ENCODE data around the gene MORN3. TPM values are rescaled to one million over a fixed set of nuclear protein-coding genes. Genes with fewer than 3 reads are reported as not detected.
"Not testable (repeated sequence)": the region's sequence is repeated elsewhere in the genome, so short reads cannot be mapped to it uniquely, and the experiment has no call there.

Gene MORN3
- total RNA-seq, 1 donor from 2014 or later = 0.79 TPM

GRCh38 chr12:121713257-121713777 is 43.9 kb upstream of the MORN3 start:
- H3K4me3 ChIP-seq (ENCODE audit: low read depth, low read length) = peak overlapping the region; percentile 87
- no peaks in the 10 kb centered on the region for H3K36me3 ChIP-seq (ENCODE audit: control insufficient read depth, insufficient read depth, low read length)
- DNase-seq (ENCODE audit: low read depth) (no peak), FAIRE-seq (no peak)
- no peaks in the 10 kb centered on the region for H3K27me3 ChIP-seq (ENCODE audit: control insufficient read depth, insufficient read depth, low read length)
- TF ChIP-seq CTCF (IDR thresholded peaks at IDR 0.05; ENCODE audit: insufficient read depth, low read length, severe bottlenecking) = no peak

- H3K27me3 ChIP-seq (ENCODE audit: control insufficient read depth, insufficient read depth, low read length) = no peaks in the 10 kb centered on the region
- H3K4me3 ChIP-seq (ENCODE audit: low read depth, low read length) = peak within 1 kb of the TSS; percentile 87
- peak; percentile 6 for TF ChIP-seq CTCF (IDR thresholded peaks at IDR 0.05; ENCODE audit: insufficient read depth, low read length, severe bottlenecking)
- no peaks in the 10 kb centered on the region for H3K36me3 ChIP-seq (ENCODE audit: control insufficient read depth, insufficient read depth, low read length)
- peak; percentile 34 for DNase-seq (ENCODE audit: low read depth)
- FAIRE-seq = no peak
These were observed 43.2 kb upstream of the MORN3 start, which contains the start of gene TMEM120B for GRCh38 chr12:121712461-121713256. TSS of gene TMEM120B (plus strand) at chr12:121712752. CDS start at chr12:121712896, 144 bp downstream.

GRCh38 chr12:121712190-121712460 is 42.7 kb upstream of the MORN3 start:
- FAIRE-seq = no peak
- peak overlapping the region; percentile 87 for H3K4me3 ChIP-seq (ENCODE audit: low read depth, low read length)
- no peak for TF ChIP-seq CTCF (IDR thresholded peaks at IDR 0.05; ENCODE audit: insufficient read depth, low read length, severe bottlenecking)
- no peaks in the 10 kb centered on the region for H3K36me3 ChIP-seq (ENCODE audit: control insufficient read depth, insufficient read depth, low read length)
- H3K27me3 ChIP-seq (ENCODE audit: control insufficient read depth, insufficient read depth, low read length) = no peaks in the 10 kb centered on the region
- DNase-seq (ENCODE audit: low read depth) = peak; percentile 20

- no peak for FAIRE-seq
- no peak for TF ChIP-seq CTCF (IDR thresholded peaks at IDR 0.05; ENCODE audit: insufficient read depth, low read length, severe bottlenecking)
- H3K4me3 ChIP-seq (ENCODE audit: low read depth, low read length) = peak overlapping the region; percentile 87
- peak; percentile 40 for DNase-seq (ENCODE audit: low read depth)
- no peaks in the 10 kb centered on the region for H3K27me3 ChIP-seq (ENCODE audit: control insufficient read depth, insufficient read depth, low read length)
- no peaks in the 10 kb centered on the region for H3K36me3 ChIP-seq (ENCODE audit: control insufficient read depth, insufficient read depth, low read length)
These were observed 42.1 kb upstream of the MORN3 start for GRCh38 chr12:121711361-121712189.

- TF ChIP-seq CTCF (IDR thresholded peaks at IDR 0.05; ENCODE audit: insufficient read depth, low read length, severe bottlenecking) = peak; percentile 16
- peak; percentile 87 for DNase-seq (ENCODE audit: low read depth)
- Histone ChIP-seq H3K27me3 (ENCODE audit: control insufficient read depth, insufficient read depth, low read length) (no peaks in the 10 kb centered on the region), H3K4me3 (ENCODE audit: low read depth, low read length) (no peak overlapping the region), H3K36me3 (ENCODE audit: control insufficient read depth, insufficient read depth, low read length) (no peaks in the 10 kb centered on the region)
- FAIRE-seq = no peak
These were observed 40.1 kb upstream of the MORN3 start for GRCh38 chr12:121709478-121709961.

- H3K27me3 ChIP-seq (ENCODE audit: control insufficient read depth, insufficient read depth, low read length); FAIRE-seq; H3K36me3 ChIP-seq (ENCODE audit: control insufficient read depth, insufficient read depth, low read length); DNase-seq (ENCODE audit: low read depth); H3K4me3 ChIP-seq (ENCODE audit: low read depth, low read length): not testable (repeated sequence)
These were observed 39.6 kb upstream of the MORN3 start for GRCh38 chr12:121709064-121709424.

All from bronchial epithelial cell (primary cell).